ENCODE results near the gene CALB2. TPM values are rescaled to one million over a fixed set of nuclear protein-coding genes. Genes with fewer than 3 reads are reported as not detected.

The CALB2 gene
- polyA plus RNA-seq, 1 donor (not counting 4 experiments of a cell fraction or from before 2014, with no cell fraction given) = 1.4 TPM

DNA sequence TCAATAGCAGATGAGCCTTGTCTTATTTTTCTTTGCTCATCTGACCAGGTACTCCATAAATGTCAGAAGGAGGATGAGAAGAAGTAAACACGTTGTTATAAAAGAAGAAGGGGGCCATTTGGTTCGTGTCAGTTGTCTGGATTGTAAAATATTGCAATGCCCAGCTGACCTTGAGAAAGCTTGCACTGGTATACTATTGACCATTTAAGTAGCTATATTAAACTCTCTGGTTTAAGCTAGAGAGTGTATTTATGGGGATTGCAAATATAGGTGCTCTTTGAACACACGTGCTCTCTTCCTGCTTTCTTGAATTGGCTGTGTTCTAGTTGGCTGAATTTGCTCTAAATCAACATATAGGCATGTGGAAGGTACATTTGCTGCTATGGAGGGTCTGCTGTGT lies 43.3 kb upstream of the CALB2 start:
- Histone ChIP-seq H2AFZ (ENCODE audit: control insufficient read depth, low read length) (no peak overlapping the region), H3K27me3 (ENCODE audit: control insufficient read depth, extremely low read depth, insufficient read depth, low read length) (peaks cover 7% of the 10 kb centered on the region), H3K9me3 (ENCODE audit: control insufficient read depth, low read depth, low read length) (no peaks in the 10 kb centered on the region), H4K20me1 (ENCODE audit: control insufficient read depth, extremely low read depth, insufficient read depth, low read length) (no peaks in the 10 kb centered on the region), H3K36me3 (ENCODE audit: control insufficient read depth in 2 of 2, extremely low read depth in 1 of 2, insufficient read depth in 2 of 2, low read length in 2 of 2) (no peaks in the 10 kb centered on the region), H3K4me3 (ENCODE audit: control insufficient read depth in 2 of 3, extremely low read depth in 1 of 3, insufficient read depth in 2 of 3, low read depth in 1 of 3, low read length in 3 of 3) (no peak overlapping the region), H3K79me2 (ENCODE audit: control insufficient read depth, insufficient read depth, low read length) (no peaks in the 10 kb centered on the region), H3K27ac (ENCODE audit: control insufficient read depth, insufficient read depth, low read length) (no peak overlapping the region), H3K9me1 (ENCODE audit: control insufficient read depth, extremely low read depth, insufficient read depth, low read length) (no peaks in the 10 kb centered on the region), H3K4me1 (ENCODE audit: control insufficient read depth, extremely low read depth, insufficient read depth, low read length) (no peaks in the 10 kb centered on the region), H3K9ac (ENCODE audit: control insufficient read depth, extremely low read depth, insufficient read depth, low read length) (no peak overlapping the region), H3K4me2 (ENCODE audit: control insufficient read depth, extremely low read depth, insufficient read depth, low read depth, low read length) (no peak overlapping the region)
- no peak for FAIRE-seq
- no peak for DNase-seq (ENCODE audit: low read depth, low spot score)
- dilution Hi-C loops (cut with MboI; ENCODE audit: extremely low pct_ligation_motif_present, low sequenced_read_pairs) = no loop called here
- TF ChIP-seq, protein P1, sequence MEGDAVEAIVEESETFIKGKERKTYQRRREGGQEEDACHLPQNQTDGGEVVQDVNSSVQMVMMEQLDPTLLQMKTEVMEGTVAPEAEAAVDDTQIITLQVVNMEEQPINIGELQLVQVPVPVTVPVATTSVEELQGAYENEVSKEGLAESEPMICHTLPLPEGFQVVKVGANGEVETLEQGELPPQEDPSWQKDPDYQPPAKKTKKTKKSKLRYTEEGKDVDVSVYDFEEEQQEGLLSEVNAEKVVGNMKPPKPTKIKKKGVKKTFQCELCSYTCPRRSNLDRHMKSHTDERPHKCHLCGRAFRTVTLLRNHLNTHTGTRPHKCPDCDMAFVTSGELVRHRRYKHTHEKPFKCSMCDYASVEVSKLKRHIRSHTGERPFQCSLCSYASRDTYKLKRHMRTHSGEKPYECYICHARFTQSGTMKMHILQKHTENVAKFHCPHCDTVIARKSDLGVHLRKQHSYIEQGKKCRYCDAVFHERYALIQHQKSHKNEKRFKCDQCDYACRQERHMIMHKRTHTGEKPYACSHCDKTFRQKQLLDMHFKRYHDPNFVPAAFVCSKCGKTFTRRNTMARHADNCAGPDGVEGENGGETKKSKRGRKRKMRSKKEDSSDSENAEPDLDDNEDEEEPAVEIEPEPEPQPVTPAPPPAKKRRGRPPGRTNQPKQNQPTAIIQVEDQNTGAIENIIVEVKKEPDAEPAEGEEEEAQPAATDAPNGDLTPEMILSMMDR (optimal IDR thresholded peaks at IDR 0.05 in 1 of 3, IDR thresholded peaks at IDR 0.05 in 1 of 3, conservative IDR thresholded peaks at IDR 0.05 in 1 of 3; ENCODE audit: extremely low read depth in 1 of 3, insufficient read depth in 2 of 3, low read length in 3 of 3) = no peak
- TF ChIP-seq EZH2 (IDR thresholded peaks at IDR 0.05; ENCODE audit: low read length) = no peak

DNA sequence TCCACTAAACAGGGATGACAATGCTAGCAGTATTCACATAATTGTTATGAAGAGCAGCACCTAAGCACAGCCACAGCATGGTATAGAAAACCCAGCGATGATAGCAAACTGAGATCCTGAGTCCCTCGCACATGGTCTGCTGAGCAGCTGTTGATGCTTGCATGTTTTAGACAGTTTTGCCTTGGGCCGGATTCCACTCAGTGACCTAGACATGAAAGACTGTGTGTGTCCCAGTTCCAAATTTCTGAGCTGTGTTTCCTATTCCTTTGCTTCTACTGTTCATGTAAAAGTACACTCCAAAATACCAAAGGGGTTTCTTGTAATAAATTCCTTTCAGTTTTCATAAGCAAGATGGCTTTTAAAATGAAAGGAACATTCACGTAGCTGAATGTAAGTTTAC lies 38.5 kb upstream of the CALB2 start:
- no peak for DNase-seq (ENCODE audit: low read depth, low spot score)
- H3K4me1 ChIP-seq (ENCODE audit: control insufficient read depth, extremely low read depth, insufficient read depth, low read length) = no peaks in the 10 kb centered on the region
- H3K4me2 ChIP-seq (ENCODE audit: control insufficient read depth, extremely low read depth, insufficient read depth, low read depth, low read length) = no peak overlapping the region
- no peak overlapping the region for H2AFZ ChIP-seq (ENCODE audit: control insufficient read depth, low read length)
- H3K4me3 ChIP-seq (ENCODE audit: control insufficient read depth in 2 of 3, extremely low read depth in 1 of 3, insufficient read depth in 2 of 3, low read depth in 1 of 3, low read length in 3 of 3) = no peak overlapping the region
- H4K20me1 ChIP-seq (ENCODE audit: control insufficient read depth, extremely low read depth, insufficient read depth, low read length) = no peaks in the 10 kb centered on the region
- H3K79me2 ChIP-seq (ENCODE audit: control insufficient read depth, insufficient read depth, low read length) = no peaks in the 10 kb centered on the region
- no peak for FAIRE-seq
- H3K9me1 ChIP-seq (ENCODE audit: control insufficient read depth, extremely low read depth, insufficient read depth, low read length) = no peaks in the 10 kb centered on the region
- TF ChIP-seq, protein P1 (optimal IDR thresholded peaks at IDR 0.05 in 1 of 3, IDR thresholded peaks at IDR 0.05 in 1 of 3, conservative IDR thresholded peaks at IDR 0.05 in 1 of 3; ENCODE audit: extremely low read depth in 1 of 3, insufficient read depth in 2 of 3, low read length in 3 of 3) = no peak
- no peak for TF ChIP-seq EZH2 (IDR thresholded peaks at IDR 0.05; ENCODE audit: low read length)
- dilution Hi-C loops (cut with MboI; ENCODE audit: extremely low pct_ligation_motif_present, low sequenced_read_pairs) = no loop called here
- no peaks in the 10 kb centered on the region for H3K36me3 ChIP-seq (ENCODE audit: control insufficient read depth in 2 of 2, extremely low read depth in 1 of 2, insufficient read depth in 2 of 2, low read length in 2 of 2)
- H3K27ac ChIP-seq (ENCODE audit: control insufficient read depth, insufficient read depth, low read length) = no peak overlapping the region
- H3K9me3 ChIP-seq (ENCODE audit: control insufficient read depth, low read depth, low read length) = no peaks in the 10 kb centered on the region
- no peak overlapping the region for H3K9ac ChIP-seq (ENCODE audit: control insufficient read depth, extremely low read depth, insufficient read depth, low read length)
- H3K27me3 ChIP-seq (ENCODE audit: control insufficient read depth, extremely low read depth, insufficient read depth, low read length) = peaks cover 3% of the 10 kb centered on the region
